T-cell (primary cell): Measurements from ENCODE around the gene ACAA2. TPM values are rescaled to one million over a fixed set of nuclear protein-coding genes. Genes with fewer than 3 reads are reported as not detected.

Experiments
- ATAC-seq, 4 experiments: fragments of 200-7000 bp in 3 of 4; fragments of 150-1000 bp in 1 of 4; cut with Tn5 transposase; replicated peaks in 1 of 4; 1 replicate in 3 of 4; 2 replicates in 1 of 4; pipeline ENCODE4 v1.10.0; 2021; ENCODE audit warnings: moderate library complexity in 3 of 4, mild to moderate bottlenecking in 2 of 4, moderate number of reproducible peaks in 1 of 4
- CTCF ChIA-PET, 2 donors: fragments of 300-600 bp; sonication (Branson Sonifier 250); formaldehyde crosslinking; loops; one replicate each; lab custom pipeline; 2022; ENCODE audit warnings: antibody characterized with exemption in 2 of 2; lab: Charles Lee
- POLR2A ChIA-PET, 2 donors: fragments of 300-600 bp; sonication (Branson Sonifier 250); formaldehyde crosslinking; loops; one replicate each; lab custom pipeline; 2022; ENCODE audit warnings: antibody characterized with exemption in 2 of 2; lab: Charles Lee
- DNase-seq, 35 experiments: peaks; one replicate each; pipeline versions ENCODE4 v3.0.0 to v3.0.0-alpha.2; 2013 to 2023
- H3K27ac ChIP-seq: one replicate; pipeline ENCODE4 v1.5.1; 2013; ENCODE audit warnings: low read length
- H3K27me3 ChIP-seq, 2 experiments: replicated peaks in 1 of 2; 1 replicate in 1 of 2; 2 replicates in 1 of 2; pipeline versions ENCODE4 v1.6.1 to v1.7.0; 2013; ENCODE audit warnings: low read length in 1 of 2, mixed read lengths in 1 of 2; ENCODE audit not compliant: control insufficient read depth in 2 of 2, insufficient read depth in 2 of 2; ENCODE audit errors: extremely low read depth in 1 of 2
- H3K36me3 ChIP-seq, 2 donors: 1 replicate in 1 of 2; 2 replicates in 1 of 2; pipeline versions ENCODE4 v1.6.1 to v1.7.0; 2013; ENCODE audit warnings: low read length in 1 of 2; ENCODE audit not compliant: control insufficient read depth in 2 of 2, insufficient read depth in 1 of 2; ENCODE audit errors: extremely low read depth in 1 of 2
- H3K4me1 ChIP-seq, 2 experiments: 1 replicate in 1 of 2; 2 replicates in 1 of 2; pipeline versions ENCODE4 v1.6.1 to v1.7.0; 2013; ENCODE audit warnings: low read length in 2 of 2, mixed read lengths in 1 of 2; ENCODE audit not compliant: insufficient read depth in 2 of 2, control insufficient read depth in 1 of 2; ENCODE audit errors: extremely low read depth in 1 of 2
- H3K4me3 ChIP-seq, 2 donors: 1 replicate in 1 of 2; 2 replicates in 1 of 2; pipeline versions ENCODE4 v1.5.1 to v1.7.0; 2013; ENCODE audit warnings: mild to moderate bottlenecking in 2 of 2, low read length in 1 of 2, moderate library complexity in 1 of 2; ENCODE audit not compliant: control insufficient read depth in 1 of 2; ENCODE audit errors: extremely low read depth in 1 of 2
- H3K9me3 ChIP-seq: 2 replicates; pipeline ENCODE4 v1.7.0; 2013
- H3K27ac Mint-ChIP-seq, 2 donors: one replicate each; pipeline ENCODE4 v1.8.0; 2020 to 2021; ENCODE audit warnings: mild to moderate bottlenecking in 2 of 2, mixed read lengths in 2 of 2
- H3K27me3 Mint-ChIP-seq, 2 donors: one replicate each; pipeline ENCODE4 v1.8.0; 2021 to 2022; ENCODE audit warnings: mixed read lengths in 2 of 2
- H3K36me3 Mint-ChIP-seq: one replicate; pipeline ENCODE4 v1.8.0; 2021; ENCODE audit warnings: mixed read lengths
- H3K4me1 Mint-ChIP-seq, 3 donors: one replicate each; pipeline ENCODE4 v1.8.0; 2020 to 2022; ENCODE audit warnings: mixed read lengths in 3 of 3, mild to moderate bottlenecking in 1 of 3
- H3K4me3 Mint-ChIP-seq, 3 donors: one replicate each; pipeline ENCODE4 v1.8.0; 2020 to 2022; ENCODE audit warnings: mild to moderate bottlenecking in 3 of 3, mixed read lengths in 3 of 3, moderate library complexity in 3 of 3
- H3K9me3 Mint-ChIP-seq, 3 donors: one replicate each; pipeline ENCODE4 v1.8.0; 2020 to 2022; ENCODE audit warnings: mixed read lengths in 3 of 3
- WGBS: methylation state at CpG from one replicate; pipeline ENCODE4 v1.1.5; 2013; ENCODE audit warnings: missing lambda C conversion rate; ENCODE audit not compliant: insufficient coverage; 5-methylcytosine and 5-hydroxymethylcytosine counted together
- total RNA-seq, 35 experiments: library from RNA in 6 of 35; stranded (reverse) in 6 of 35; fragments of 120-200 nt in 1 of 35; gene quantifications; one replicate each; pipeline versions ENCODE4 v1.2.1 to v1.2.4 and lab custom pipeline; 2013 to 2026

ACAA2 gene
- total RNA-seq, 5 donors from 2014 or later (not counting 1 experiment from before 2014, with no cell fraction given) = 20.1 to 34.1 (median 28.3) TPM

DNA sequence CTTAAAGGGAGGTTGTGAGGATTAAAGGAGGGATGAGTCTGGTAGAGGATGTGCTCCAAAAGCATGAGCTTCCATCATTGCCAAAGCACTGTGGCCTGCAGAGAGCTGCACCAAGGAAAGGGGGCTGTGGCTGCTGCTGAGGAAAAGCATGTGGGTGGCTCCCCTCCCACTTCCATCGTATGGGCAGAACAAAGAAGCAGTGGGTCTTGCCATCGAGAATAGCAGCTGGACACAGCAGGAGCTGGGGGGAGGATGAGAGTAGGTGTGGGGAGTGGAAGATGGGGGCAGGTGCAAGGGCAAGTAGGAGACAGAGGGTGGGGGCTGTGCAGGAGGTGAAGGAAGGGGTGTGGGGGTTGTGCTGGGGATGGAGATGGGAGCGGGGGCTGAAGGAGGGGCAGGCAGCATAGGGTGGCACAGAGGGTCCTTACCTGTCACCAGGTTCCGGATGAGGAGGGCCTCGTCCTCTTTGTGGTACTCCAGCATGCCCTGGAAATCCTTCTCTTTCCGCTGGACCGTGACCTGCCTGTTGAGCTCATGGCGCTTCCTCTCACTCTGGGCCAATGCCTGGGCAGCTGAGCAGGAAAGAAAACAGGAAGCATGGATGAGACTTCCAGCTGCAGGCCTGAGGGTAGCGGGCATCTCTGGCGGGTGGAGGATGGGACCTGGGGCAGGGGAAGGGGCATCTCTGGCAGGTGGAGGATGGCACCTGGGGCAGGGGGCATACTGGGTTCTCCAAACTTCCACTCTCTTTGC is 33.6 kb upstream of the ACAA2 start:
- no peaks in the 10 kb centered on the region for H3K36me3 ChIP-seq
- Mint-ChIP-seq H3K36me3 (no peaks in the 10 kb centered on the region), H3K9me3 (no peaks in the 10 kb centered on the region), H3K4me3 (no peak overlapping the region), H3K4me1 (no peaks in the 10 kb centered on the region), H3K27me3 (peaks cover 16 to 23% of the 10 kb centered on the region in 2 donors), H3K27ac (no peak overlapping the region)
- ChIA-PET POLR2A (interaction anchor here in 1 of 2 donors (0.5 kb wide), 1 partner anchor 63 kb away, joined by 3 read pairs; no protein-coding TSS in a partner anchor), CTCF (no interaction called here)
- H3K9me3 ChIP-seq = no peaks in the 10 kb centered on the region
- ATAC-seq = no peak
- H3K4me1 ChIP-seq = peaks cover 0 to 4% of the 10 kb centered on the region in 2 experiments
- no peak overlapping the region for H3K27ac ChIP-seq
- 90% methylated on average over 7 of the region's 10 CpGs for WGBS
- DNase-seq = no peak
- peaks cover 0 to 49% of the 10 kb centered on the region in 2 experiments for H3K27me3 ChIP-seq
- H3K4me3 ChIP-seq = no peak overlapping the region

DNA sequence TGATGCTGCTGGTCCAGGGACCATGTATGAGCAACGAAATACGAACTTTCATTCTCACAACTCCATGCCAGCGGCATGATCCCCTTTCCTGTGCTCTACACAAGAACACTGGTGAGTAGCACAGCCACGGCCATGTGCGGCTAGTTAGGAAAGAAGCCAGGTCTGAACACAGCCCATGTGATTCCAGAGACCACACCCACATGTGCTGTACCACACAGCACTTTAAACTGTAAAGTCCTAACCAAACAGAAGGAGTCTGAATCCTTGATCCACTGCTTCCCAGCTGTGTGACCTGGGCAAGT is 33.0 kb upstream of the ACAA2 start:
- Histone ChIP-seq H3K27ac (no peak overlapping the region), H3K36me3 (no peaks in the 10 kb centered on the region), H3K9me3 (no peaks in the 10 kb centered on the region), H3K4me3 (no peak overlapping the region), H3K27me3 (peaks cover 0 to 49% of the 10 kb centered on the region in 2 experiments), H3K4me1 (peaks cover 0 to 4% of the 10 kb centered on the region in 2 experiments)
- Mint-ChIP-seq H3K4me3 (no peak overlapping the region), H3K9me3 (no peaks in the 10 kb centered on the region), H3K36me3 (no peaks in the 10 kb centered on the region), H3K27ac (no peak overlapping the region), H3K27me3 (peaks cover 16 to 23% of the 10 kb centered on the region in 2 donors), H3K4me1 (no peaks in the 10 kb centered on the region)
- ChIA-PET POLR2A (no interaction called here), CTCF (no interaction called here)
- WGBS = 89% methylated on average over 5 of the region's 5 CpGs
- DNase-seq (no peak), ATAC-seq (no peak)

DNA sequence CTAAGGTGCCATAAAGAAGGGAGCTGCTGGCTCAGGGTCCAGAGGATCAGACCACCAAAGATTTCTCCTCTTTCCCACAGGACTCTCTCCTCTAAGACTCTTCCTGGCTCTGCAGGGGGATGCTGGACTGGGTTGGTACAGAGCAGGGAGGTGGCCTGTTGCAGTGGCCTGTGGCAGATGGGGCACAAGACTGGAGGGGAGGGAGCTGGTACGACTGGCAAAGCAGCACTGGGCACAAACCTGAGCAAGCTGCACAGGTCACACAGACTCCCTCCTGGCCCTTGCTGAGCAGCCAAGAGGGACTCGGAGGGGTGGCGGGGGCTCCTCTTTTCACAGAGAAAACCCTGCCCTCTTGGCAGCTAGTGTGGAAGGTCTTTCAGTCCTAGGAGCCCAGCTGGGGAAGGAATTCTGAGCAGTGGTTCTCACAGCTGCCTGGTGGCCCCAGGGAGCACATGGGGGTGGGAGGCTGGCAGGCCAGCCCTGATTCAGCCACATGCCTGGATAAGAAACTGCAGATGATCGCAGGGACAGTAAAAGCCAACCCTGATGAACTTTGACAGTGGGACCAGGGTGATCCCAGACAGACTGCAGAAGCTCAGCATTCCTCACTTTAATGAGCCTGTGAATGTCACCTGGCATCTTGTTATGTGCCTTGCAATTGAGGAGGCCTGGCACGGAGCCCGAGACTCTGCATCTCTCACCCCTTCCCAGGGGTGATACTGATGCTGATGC is 32.5 kb upstream of the ACAA2 start:
- no peak overlapping the region for H3K27ac ChIP-seq
- Mint-ChIP-seq H3K4me3 (no peak overlapping the region), H3K27me3 (peaks cover 16 to 22% of the 10 kb centered on the region in 2 donors), H3K27ac (no peak overlapping the region), H3K4me1 (no peaks in the 10 kb centered on the region), H3K9me3 (no peaks in the 10 kb centered on the region), H3K36me3 (no peaks in the 10 kb centered on the region)
- H3K36me3 ChIP-seq = no peaks in the 10 kb centered on the region
- POLR2A ChIA-PET = interaction anchor here in 1 of 2 donors (0.6 kb wide), 1 partner anchor 192 kb away, joined by 3 read pairs; no protein-coding TSS in a partner anchor
- CTCF ChIA-PET = no interaction called here
- no peak overlapping the region for H3K4me3 ChIP-seq
- DNase-seq (no peak), ATAC-seq (no peak)
- peaks cover 0 to 49% of the 10 kb centered on the region in 2 experiments for H3K27me3 ChIP-seq
- WGBS = 92% methylated on average over 4 of the region's 6 CpGs
- no peaks in the 10 kb centered on the region for H3K9me3 ChIP-seq
- H3K4me1 ChIP-seq = peaks cover 0 to 4% of the 10 kb centered on the region in 2 experiments

DNA sequence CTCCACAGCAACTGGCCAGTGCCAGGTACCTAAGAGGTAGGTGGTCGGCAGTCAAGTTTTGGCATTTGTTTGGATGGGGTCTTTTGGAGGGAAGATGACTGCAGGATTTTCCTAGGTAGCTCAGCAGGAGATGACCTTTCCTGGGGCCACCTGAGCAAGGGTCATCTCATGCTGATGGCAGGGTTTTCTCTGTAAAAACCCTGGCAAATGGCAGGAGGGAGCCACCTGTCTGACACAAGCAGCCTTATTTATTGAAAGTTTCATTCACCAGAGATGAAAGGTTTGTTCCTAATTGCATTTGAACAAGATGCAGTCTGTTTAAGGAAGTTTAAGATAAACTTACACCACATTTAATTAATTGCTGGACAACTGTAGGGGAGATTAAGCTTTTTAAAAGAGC is 31.6 kb upstream of the ACAA2 start:
- no peak overlapping the region for H3K4me3 Mint-ChIP-seq
- WGBS = 100% methylated on average over 1 of the region's 1 CpG
- H3K27me3 Mint-ChIP-seq = peaks cover 16 to 19% of the 10 kb centered on the region in 2 donors
- no peaks in the 10 kb centered on the region for H3K36me3 Mint-ChIP-seq
- ATAC-seq (no peak), DNase-seq (no peak)
- ChIA-PET POLR2A (no interaction called here), CTCF (no interaction called here)
- Histone ChIP-seq H3K27ac (no peak overlapping the region), H3K27me3 (peaks cover 0 to 41% of the 10 kb centered on the region in 2 experiments), H3K4me1 (peaks cover 0 to 4% of the 10 kb centered on the region in 2 experiments), H3K4me3 (no peak overlapping the region), H3K36me3 (no peaks in the 10 kb centered on the region), H3K9me3 (no peaks in the 10 kb centered on the region)
- H3K4me1 Mint-ChIP-seq = no peaks in the 10 kb centered on the region
- H3K27ac Mint-ChIP-seq = no peak overlapping the region
- no peaks in the 10 kb centered on the region for H3K9me3 Mint-ChIP-seq

DNA sequence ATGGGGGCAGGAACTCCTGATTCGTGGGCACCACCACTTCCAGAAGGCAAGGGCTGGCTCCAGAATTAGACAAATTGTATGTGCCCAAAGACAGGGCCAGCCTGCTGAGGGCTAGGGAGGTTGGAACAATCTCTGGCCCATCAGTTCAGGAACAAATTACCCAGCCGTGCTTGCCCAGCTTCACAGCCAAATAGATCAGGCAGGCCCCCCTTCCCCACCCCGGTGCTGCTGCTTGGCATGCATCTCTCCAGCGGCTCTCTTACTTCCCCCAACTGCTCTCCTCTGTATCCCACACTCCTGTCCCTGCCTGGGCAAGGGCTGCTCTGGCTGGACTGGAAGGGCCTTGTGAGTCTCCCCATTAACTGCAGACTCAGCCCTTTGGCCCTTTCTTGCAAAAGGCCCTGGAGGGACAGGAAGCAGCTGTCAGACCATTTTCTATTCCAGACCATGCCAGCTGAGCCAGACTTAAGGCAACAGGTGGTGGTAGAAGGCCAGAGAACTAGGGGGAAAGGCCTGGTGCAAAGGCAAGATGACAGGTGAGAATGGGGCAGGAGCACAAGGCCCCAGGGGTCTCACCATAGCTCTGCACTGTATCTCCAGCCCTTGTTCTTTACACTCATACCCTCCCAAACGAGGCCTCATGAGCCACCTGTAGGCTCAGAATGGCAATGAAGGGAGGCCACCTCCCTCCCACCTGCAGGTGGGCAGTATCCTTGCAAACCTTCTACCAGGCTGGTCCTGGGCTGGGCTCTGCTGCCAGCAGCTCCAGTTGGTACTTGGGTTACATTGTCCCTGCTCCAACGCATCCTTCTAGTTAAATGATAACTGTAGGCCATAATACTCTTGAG is 30.7 kb upstream of the ACAA2 start:
- WGBS = 78% methylated on average over 5 of the region's 6 CpGs
- Histone ChIP-seq H3K9me3 (no peaks in the 10 kb centered on the region), H3K4me3 (no peak overlapping the region), H3K27me3 (peaks cover 0 to 32% of the 10 kb centered on the region in 2 experiments), H3K27ac (no peak overlapping the region), H3K36me3 (no peaks in the 10 kb centered on the region), H3K4me1 (peaks cover 0 to 4% of the 10 kb centered on the region in 2 experiments)
- Mint-ChIP-seq H3K27ac (no peak overlapping the region), H3K9me3 (no peaks in the 10 kb centered on the region), H3K4me1 (no peaks in the 10 kb centered on the region), H3K4me3 (no peak overlapping the region), H3K36me3 (no peaks in the 10 kb centered on the region), H3K27me3 (peaks cover 16 to 19% of the 10 kb centered on the region in 2 donors)
- POLR2A ChIA-PET = no interaction called here
- DNase-seq (no peak), ATAC-seq (no peak)
- CTCF ChIA-PET = interaction anchor here in 1 of 2 donors (0.8 kb wide), 1 partner anchor 915 kb away, joined by 3 read pairs; no protein-coding TSS in a partner anchor

DNA sequence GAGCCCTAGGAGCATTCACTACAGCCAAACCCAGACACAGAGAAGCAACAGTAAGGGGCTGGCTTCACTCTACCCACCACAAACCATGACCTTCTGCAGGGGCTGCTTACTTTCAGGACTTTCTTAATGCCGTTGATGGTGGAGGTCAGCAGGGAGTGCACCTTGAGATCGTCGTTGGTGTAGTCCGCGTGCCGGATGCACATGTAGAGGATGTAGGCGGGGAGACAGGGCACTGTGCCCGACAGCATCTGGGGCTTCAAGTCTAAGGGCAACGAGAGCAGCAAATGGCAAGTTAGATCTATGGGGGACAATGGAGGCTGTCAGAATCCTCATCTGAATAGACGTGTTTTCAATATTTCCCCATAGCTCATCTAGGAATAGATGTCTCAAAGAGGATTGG is 29.8 kb upstream of the ACAA2 start:
- ChIA-PET CTCF (interaction anchor here in 1 of 2 donors (0.8 kb wide), 1 partner anchor 914 kb away, joined by 3 read pairs; no protein-coding TSS in a partner anchor), POLR2A (no interaction called here)
- no peaks in the 10 kb centered on the region for H3K36me3 Mint-ChIP-seq
- H3K9me3 Mint-ChIP-seq = no peaks in the 10 kb centered on the region
- DNase-seq (no peak), ATAC-seq (no peak)
- H3K4me3 ChIP-seq = no peak overlapping the region
- H3K27me3 Mint-ChIP-seq = peaks cover 9 to 11% of the 10 kb centered on the region in 2 donors
- no peak overlapping the region for H3K27ac ChIP-seq
- H3K4me1 ChIP-seq = peaks cover 0 to 4% of the 10 kb centered on the region in 2 experiments
- 100% methylated on average over 6 of the region's 10 CpGs for WGBS
- peaks cover 0 to 30% of the 10 kb centered on the region in 2 experiments for H3K27me3 ChIP-seq
- H3K36me3 ChIP-seq = no peaks in the 10 kb centered on the region
- no peak overlapping the region for H3K4me3 Mint-ChIP-seq
- H3K27ac Mint-ChIP-seq = no peak overlapping the region
- no peaks in the 10 kb centered on the region for H3K4me1 Mint-ChIP-seq
- no peaks in the 10 kb centered on the region for H3K9me3 ChIP-seq
